GM19193 (cell line): ENCODE data around the gene DGKQ.

Experiments used
- POLR2A ChIP-seq: IDR thresholded peaks from 4 replicates; pipeline ENCODE4 v1.6.1; 2011; ENCODE audit not compliant: insufficient read depth, insufficient read length; ENCODE audit errors: extremely low read depth

The DGKQ gene

GRCh38 chr4:955931-956381 is 17.4 kb downstream of the DGKQ start:
- TF ChIP-seq POLR2A, result no peak

- TF ChIP-seq POLR2A, result no peak
Observed at GRCh38 chr4:955161-955921, 18.0 kb downstream of the DGKQ start.

GRCh38 chr4:954211-955020 is 19.0 kb downstream of the DGKQ start:
- no peak for TF ChIP-seq POLR2A

- TF ChIP-seq POLR2A, result no peak
Observed at GRCh38 chr4:953574-953915, 19.8 kb downstream of the DGKQ start.

GRCh38 chr4:952881-953573 is 20.3 kb downstream of the DGKQ start:
- no peak for TF ChIP-seq POLR2A

- TF ChIP-seq POLR2A, result no peak
Observed at GRCh38 chr4:951594-952468, 21.5 kb downstream of the DGKQ start.

GRCh38 chr4:951186-951585 is 22.2 kb downstream of the DGKQ start:
- no peak for TF ChIP-seq POLR2A

- TF ChIP-seq POLR2A, result no peak
Observed at GRCh38 chr4:950136-951020, 23.0 kb downstream of the DGKQ start.

- TF ChIP-seq POLR2A, result no peak
Observed at GRCh38 chr4:949656-950055, 23.7 kb downstream of the DGKQ start.

GRCh38 chr4:948936-949300 is 24.5 kb downstream of the DGKQ start:
- TF ChIP-seq POLR2A, result no peak

- TF ChIP-seq POLR2A, result no peak
Observed at GRCh38 chr4:948101-948935, 25.1 kb downstream of the DGKQ start.

GRCh38 chr4:947491-947971 is 25.8 kb downstream of the DGKQ start:
- TF ChIP-seq POLR2A, result no peak
